GF-D8 (cell line): ENCODE data around the gene VSIR.

Experiments used
- DNase-seq: peaks from one replicate; lab custom pipeline; 2025; lab: John Stamatoyannopoulos, UW

VSIR gene

DNA sequence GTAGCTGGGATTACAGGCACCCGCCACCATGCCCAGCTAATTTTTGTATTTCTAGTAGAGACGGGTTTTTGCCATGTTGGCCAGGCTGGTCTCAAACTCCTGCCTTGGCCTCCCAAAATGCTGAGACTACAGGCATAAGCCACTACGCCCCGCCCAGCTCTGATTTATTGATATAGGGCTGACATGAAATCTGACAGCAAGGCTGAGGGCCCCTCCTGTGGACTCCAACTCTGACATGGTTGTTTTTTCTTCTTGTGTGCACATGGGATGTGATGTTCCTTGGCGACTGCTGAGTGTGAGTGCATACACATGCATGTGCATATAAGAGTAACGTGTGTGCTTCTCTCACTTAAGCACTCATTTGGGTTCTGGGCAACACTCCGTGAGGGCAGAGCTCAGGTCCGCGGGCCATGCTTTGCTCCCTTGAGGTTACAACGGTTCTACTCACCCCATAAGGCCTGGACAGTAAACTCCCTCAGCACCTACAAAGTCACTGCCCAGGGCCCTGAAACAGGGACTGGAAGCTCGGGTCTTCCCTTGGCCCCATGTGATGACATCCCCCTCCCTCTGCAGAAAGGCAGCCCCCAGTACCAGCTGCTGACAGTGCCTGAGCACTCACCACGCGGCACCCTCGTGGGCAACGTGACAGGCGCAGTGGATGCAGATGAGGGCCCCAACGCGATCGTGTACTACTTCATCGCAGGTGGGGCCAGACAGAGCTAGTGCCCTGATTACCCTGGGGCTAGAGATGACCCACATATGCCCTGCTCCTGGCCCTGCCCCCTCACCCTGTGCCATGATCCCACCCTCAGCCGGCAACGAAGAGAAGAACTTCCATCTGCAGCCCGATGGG lies 33.6 kb upstream of the VSIR start:
- DNase-seq, result no peak

DNA sequence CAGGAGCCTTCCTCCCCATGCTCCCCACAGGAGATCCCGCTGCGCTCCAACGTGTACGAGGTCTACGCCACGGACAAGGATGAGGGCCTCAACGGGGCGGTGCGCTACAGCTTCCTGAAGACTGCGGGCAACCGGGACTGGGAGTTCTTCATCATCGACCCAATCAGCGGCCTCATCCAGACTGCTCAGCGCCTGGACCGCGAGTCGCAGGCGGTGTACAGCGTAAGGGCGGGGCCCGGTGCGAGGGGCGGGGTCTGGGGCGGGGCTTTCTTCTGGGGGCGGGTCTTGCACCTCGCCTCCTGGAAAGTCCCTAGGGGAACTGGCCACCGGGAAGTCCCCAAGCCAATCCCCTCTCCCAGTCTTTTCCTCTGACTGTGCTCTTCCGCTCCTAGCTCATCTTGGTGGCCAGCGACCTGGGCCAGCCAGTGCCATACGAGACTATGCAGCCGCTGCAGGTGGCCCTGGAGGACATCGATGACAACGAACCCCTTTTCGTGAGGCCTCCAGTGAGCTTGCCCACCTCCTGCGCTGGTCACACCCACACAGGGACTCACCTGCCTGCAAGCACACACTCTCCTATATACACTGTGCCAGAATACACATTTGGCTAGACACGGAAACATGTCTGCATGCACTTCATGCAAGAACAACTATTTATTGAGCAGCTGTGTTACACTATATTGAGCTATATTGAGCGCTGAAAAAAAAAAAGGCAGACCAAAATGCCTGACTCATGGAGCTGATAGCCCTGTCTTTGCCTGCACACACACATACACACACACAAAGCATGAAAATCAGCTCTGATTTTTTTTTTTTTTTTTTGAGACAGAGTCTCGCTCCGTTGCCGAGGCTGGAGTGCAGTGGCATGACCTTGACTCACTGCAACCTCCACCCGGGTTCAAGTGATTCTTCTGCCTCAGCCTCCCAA lies 32.7 kb upstream of the VSIR start:
- DNase-seq, result no peak

DNA sequence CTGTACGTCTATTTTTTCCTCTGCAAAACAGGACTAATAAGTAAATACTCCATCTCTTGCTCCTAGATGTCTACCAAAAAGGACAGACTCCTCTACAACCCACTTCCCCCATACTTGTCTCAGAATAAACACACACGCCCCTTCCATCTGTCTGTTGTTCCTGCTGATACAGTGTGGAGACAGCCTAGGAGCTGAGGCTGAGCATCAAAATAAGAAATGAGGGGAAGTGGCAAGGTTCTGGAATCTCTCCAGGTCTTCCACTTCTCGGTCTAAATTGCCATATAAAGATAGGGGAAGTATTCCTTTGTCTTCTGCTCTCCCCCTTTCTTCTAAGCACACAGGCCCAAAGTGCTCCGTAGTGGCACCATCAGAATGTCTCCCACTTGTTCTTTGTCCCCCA lies 30.8 kb upstream of the VSIR start:
- peak; percentile 76 for DNase-seq

DNA sequence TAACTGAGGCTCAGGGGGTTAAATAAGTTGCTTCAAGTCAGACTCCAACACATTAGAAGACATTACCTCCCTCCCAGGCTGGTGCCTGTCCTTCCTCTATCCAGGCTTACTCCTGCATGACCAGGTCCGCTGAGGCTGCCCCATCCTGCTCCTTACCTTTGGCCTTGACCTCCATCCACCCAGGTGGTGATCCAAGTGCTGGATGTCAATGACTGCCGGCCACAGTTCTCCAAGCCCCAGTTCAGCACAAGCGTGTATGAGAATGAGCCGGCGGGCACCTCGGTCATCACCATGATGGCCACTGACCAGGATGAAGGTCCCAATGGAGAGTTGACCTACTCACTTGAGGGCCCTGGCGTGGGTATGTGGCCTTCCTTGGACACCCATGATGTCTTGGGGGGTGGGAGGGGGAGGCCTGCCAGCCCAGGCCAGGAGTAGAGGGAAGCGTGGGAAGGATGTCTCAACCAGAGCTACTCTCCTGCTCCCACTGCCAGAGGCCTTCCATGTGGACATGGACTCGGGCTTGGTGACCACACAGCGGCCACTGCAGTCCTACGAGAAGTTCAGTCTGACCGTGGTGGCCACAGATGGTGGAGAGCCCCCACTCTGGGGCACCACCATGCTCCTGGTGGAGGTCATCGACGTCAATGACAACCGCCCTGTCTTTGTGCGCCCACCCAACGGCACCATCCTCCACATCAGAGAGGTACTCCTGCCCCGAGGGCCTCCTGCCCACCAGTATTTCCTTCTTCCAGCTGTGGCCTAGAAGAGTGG lies 29.6 kb upstream of the VSIR start:
- no peak for DNase-seq

DNA sequence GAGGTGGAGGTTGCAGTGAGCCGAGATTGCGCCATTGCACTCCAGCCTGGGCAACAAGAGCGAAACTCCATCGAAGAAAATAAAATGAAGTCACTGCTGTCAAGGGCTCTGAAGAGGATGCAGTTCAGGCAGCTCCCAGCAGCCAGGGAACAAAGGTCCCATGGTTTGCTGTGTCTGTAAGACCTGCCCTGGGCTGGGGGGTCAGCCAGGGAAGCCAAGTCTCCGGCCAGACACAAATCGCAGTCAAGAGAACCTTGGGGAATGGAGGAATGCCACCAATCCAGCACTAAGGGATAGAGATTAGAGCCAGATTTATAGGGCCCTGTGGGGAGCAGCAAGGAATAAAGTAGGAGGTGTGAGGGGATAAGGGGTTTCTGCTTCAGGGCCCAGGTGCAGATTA lies 28.9 kb upstream of the VSIR start:
- DNase-seq, result no peak

DNA sequence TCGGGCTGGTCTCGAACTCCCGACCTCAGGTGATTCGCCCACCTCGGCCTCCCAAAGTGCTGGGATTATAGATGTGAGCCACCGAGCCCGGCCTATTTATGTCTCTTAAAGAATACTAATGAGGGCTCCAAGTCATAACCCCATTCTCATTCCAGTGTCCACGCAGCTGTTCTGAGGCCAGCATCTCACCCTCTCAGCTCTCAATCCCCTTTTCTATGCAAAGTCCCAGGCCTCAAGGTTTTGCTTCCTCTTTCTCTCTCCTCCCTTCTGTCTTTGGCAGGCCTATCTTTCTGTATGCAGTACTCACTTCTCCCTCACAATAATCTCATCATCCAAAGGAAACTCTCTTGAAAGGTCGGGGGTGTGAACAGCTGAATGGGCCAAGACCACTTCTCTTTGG lies 28.0 kb upstream of the VSIR start:
- no peak for DNase-seq

DNA sequence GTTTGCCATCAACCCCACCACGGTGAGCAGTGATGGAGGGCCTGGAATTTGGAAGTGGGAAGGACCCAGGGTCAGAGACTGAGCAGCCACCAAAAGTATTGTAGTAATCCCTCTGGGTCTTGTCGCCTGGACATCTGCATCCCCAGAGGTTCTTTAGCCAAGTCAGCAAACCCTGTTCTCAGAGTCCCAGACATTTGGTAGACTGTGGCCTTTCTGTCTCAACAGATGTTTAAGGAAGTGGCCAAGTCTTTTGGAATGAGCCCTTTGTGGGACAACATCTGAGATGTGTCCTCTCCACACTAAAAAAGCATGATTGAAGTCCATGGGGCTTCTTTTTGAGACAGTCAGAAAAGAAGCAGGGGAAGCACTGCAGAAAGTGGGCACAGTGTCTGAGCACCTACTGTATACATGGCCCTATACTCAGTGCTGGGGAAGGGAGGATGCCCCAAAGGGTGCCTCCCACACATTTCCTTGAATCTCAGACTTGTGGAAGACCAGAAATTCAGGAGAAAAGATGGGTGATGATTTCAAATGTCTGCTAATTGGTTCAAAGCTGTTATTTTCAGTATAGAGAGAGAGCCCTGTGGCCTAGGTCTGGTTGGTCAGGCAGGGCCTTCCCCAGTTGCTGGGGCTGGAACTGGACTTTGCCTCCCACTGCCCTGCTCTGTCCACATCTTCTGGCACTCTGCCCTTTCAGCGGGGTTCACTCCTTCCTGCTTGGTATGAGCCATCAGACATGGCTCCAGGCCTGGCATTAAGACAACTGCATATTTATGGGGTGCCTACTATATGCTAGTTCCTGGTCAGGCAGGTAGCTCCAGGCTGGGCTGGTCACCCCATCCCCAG lies 26.5 kb upstream of the VSIR start:
- DNase-seq, result no peak

DNA sequence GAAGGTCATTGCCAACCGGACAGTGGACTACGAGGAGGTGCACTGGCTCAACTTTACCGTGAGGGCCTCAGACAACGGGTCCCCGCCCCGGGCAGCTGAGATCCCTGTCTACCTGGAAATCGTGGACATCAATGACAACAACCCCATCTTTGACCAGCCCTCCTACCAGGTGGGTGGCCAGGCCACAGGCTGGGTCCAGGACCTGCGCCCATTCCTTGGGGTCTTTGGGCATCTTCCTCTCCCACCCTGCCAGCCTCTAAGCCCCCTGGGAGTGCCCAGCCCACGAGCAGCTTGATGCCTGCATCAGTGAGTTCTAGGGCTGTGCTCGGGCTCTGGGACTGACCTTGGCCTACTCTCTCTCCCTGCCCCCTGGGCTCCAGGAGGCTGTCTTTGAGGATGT lies 25.8 kb upstream of the VSIR start:
- DNase-seq, result no peak

DNA sequence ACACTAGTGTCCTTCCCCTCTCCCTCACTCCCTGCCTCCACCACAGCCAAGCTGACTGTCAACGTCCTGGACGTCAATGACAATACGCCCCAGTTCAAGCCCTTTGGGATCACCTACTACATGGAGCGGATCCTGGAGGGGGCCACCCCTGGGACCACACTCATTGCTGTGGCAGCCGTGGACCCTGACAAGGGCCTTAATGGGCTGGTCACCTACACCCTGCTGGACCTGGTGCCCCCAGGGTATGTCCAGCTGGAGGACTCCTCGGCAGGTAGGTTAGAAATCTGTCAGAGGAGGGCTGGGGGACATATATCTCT lies 24.9 kb upstream of the VSIR start:
- DNase-seq, result no peak

DNA sequence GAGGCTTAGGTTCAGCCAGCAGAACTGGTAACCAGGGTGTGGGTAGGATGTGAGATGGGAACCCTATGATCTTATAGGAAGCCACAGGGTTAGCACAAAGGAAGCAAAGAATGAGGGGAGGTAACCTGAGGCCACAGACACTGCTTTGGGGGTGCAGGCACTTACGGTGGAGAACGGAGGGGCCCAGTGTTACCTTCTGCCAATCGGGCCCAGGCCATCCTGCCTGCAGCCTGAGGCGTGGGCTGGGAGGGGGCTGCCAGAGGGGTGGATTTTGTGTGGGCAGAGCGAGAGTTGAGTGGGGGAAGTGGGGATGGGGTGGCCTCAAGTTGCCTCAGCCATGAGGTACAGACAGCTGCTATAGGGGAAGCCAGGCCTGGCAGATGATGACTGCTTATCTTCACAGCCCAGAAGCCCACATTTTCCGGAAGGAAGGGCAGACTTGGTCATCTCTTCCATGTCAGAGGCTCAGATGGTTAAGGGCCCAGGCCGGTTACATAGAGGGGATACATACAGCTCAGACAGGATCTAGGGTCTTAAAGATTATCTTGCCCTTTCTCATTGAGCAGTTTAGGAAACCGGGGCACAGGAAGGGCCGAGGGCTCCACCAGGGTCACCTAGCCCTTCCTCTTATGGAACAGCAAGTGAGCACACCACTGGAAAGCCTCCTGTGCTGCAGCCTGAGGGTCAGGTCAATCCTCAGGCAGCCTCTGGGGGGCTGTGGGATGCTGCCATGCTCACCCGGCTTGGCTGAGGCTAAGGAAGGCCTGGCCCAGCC lies 24.4 kb upstream of the VSIR start:
- DNase-seq, result peak; percentile 97

DNA sequence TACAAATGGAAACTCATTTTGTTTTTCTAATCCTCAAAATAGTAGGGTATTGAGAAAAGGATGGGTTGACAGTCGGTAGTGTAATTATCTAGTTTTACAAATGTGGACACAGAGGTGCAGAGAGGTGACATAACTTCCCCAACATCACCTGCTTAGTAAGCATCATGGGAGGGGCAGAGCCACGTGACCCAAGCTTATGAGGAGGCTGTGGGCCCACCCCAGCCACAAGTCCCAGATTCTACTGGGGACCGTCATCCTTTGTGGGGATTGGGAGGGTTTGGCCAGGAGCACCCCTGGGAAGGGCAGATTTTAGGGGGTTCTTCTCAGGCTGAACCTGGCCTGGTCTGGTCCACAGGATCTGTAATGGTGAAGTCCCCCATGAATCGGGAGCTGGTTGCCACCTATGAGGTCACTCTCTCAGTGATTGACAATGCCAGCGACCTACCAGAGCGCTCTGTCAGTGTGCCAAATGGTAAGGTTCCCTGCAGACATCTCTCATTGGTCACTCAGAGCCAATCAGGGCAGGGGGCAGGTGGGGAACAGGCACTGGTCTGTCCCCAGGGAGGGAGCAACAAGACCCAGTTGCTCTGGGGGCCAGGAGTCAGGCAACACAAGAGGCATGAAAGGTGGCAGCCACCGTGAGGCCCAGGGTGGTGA lies 23.6 kb upstream of the VSIR start:
- DNase-seq, result no peak

DNA sequence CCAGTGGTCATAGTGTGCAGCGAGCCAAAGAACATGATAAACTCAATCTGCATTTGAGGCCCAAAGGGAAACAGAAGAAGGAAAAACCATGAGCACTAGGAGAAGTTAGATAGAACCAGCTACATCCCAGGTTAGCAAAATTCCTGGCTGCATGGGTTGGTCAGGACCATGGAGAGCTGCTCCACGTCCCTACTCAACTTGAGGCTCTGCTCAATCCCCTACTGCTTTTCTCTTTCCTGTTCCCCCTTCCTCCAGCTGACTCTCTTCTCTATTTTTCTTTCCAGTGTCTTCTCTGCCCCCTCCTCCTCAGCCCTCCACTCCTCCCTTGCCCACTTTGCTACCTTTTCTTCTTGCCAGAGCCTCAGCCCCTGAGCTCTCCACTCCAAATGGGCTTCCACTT lies 21.9 kb upstream of the VSIR start:
- DNase-seq, result no peak

DNA sequence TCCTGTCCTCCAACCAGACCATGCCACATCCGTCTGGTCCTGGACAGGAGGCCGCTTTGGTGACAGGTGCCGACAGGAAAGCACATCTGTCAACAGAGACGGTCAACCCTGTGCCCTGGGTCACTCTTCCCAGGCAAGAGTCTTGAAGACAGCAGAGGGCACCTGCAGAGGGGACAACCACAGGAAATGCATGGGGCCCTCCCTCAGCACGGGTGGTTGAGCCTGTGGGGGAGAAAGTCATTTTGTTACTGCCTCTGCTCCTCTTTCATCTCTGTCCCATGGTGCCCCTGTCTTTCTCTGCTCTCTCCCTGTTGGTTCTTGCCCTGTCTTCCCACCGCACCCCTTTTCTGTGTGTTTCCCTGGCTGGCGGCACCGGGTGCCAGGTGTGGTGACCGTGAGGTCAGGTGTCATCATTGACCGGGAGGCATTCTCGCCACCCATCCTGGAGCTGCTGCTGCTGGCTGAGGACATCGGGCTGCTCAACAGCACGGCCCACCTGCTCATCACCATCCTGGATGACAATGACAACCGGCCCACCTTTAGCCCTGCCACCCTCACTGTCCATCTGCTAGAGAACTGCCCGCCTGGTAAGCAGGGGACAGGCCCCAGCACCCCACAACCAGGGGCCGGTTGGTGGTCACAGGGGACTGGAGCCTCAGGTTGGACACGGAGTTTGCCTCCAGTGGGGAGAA lies 17.6 kb upstream of the VSIR start:
- no peak for DNase-seq

DNA sequence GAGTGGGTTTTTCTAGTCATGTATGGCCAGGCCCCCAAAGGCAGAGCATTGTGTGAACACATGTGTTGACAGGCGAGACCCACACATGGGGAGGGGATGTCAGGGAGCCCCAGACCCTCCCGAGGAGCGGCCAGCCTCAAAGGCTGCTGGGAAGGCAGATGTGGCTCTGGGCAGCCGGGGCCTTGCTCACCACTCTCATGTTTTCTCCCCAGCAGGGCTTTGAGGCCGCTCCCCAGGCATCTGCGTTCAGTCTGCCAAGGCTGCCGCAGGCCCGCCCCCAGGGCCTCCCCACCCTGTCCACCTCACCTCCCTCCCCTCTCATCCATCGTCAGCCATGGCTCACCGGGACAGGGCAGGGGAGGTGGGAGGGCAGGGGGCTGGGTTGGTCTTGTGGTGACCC lies 16.6 kb upstream of the VSIR start:
- no peak for DNase-seq

DNA sequence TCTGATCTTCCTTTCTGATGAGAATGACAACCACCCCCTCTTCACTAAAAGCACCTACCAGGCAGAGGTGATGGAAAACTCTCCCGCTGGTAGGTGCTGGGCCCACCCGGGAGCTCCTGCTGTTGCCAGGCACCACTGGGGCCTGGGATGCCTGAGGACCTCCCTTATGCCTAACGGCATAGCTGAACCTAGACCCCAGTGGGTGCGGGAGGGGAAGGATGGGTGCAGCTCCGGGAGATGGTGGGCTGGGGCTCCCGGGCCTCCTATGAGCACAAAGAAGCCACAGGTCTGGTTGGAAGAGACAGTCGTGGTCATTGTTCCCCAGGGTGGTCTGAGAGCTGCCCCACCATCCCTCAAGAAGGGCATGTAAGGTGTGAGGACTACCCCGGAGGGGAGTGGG lies 15.6 kb upstream of the VSIR start:
- no peak for DNase-seq

DNA sequence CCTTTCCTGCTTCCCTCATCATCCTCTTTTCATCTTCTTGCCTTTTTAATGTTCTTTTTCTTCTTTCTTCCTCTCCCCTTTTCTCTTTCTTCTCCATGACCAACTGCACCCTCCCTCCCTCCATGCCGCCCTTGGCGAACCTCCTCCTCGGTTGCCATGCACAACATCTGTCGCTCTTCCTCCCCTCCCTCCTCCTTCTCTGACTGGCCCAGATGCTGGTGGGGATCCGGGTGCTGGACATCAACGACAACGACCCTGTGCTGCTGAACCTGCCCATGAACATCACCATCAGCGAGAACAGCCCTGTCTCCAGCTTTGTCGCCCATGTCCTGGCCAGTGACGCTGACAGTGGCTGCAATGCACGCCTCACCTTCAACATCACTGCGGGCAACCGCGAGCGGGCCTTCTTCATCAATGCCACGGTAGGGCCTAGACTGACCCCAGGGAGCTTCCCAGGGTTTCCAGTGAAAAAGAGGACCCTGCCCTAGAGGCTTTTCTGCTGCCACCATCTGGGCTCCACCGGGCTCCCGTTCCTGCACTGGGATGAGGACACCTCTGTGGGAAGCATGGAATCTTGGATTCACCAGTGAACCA lies 11.5 kb upstream of the VSIR start:
- no peak for DNase-seq

DNA sequence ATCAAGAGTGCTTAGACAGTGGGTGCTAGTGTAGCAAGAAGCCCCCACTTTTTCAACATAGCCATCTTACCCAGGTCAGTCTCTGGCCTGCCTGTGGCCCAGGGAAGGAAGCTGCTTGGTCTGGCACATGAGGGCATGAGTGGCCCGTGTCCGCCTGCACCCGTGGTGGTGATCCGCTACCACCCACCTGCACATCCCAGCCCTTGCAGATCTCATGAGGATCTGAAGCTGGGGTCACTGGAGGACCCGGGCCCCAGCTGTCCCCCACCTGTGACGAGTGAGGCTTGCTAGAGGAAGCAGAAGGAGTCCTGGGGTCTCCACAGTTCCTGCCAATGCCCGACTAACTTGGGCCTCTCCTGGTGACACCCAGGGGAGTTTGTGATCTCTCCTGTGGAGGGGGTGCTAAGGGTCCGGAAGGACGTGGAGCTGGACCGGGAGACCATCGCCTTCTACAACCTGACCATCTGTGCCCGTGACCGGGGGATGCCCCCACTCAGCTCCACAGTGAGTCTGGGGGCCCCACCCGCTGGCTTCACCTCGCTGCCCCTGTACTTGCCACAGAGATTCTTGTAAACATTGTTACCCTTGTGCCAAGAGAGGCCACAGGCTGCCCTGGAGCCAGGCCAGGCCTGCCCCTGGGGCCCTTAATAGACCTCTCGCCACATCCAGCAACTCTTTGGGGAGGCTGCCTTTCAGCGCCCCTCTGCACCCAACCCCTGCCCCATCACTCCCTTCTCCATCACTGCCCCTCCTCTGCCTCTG lies 10.8 kb upstream of the VSIR start:
- DNase-seq, result no peak

DNA sequence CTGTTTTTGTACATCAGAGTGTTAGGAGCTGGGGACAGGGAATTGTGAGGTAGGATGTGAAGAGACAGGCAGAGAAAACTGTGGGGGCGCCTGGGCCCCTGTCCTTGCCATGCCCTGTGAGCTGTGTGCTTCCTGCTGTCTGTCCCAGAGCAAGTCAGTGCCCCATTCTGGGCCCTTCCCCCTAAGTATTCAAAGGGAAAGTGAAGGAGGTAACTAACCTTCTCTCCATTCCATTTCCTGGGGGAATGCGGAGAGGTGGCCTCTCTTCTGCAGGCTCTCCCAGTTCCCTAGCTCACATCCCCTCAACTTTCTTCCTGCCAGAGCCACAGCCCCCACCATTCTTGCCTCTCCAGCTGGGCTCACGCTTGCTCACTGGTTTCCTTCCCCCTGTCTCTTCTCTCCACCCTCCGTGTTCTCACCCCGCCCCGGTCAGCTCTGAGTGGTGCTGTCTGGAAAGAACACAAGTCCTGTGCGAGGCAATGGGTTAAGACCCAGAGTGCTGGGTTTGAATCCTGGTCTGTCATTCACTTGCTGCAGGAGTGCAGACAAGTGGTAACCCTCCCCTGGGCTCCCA lies 9.7 kb upstream of the VSIR start:
- no peak for DNase-seq
